ENCODE measurements around the gene TSPY4.
"Not testable (repeated sequence)": the region's sequence is repeated elsewhere in the genome, so short reads cannot be mapped to it uniquely, and the experiment has no call there.

Gene TSPY4, protein sequence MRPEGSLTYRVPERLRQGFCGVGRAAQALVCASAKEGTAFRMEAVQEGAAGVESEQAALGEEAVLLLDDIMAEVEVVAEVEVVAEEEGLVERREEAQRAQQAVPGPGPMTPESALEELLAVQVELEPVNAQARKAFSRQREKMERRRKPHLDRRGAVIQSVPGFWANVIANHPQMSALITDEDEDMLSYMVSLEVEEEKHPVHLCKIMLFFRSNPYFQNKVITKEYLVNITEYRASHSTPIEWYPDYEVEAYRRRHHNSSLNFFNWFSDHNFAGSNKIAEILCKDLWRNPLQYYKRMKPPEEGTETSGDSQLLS

DNA sequence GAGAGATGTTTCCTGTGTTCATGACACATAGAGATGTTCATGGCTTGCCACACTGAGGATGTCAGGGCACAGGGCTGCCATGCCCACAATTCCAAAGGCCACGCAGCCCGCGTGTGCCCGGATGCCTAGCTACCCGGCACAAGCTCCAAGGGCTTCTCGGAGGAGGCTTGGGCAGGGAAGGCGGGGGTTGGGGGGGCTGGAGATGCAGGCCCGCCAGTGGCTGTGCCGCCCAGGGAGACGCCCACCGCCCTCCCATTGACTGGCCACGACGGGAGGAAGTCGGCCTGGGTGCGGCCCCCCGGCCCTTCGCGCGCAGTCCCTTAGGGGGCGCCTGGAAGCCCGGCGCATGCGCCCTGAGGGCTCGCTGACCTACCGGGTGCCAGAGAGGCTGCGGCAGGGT, at the start of gene TSPY4:
TSPY4 (plus strand) TSS at position 301 of the 400 bp plus-strand sequence; CDS start at position 347, 46 bp downstream.
- not testable (repeated sequence) for DNase-seq (ENCODE audit: low spot score)

DNA sequence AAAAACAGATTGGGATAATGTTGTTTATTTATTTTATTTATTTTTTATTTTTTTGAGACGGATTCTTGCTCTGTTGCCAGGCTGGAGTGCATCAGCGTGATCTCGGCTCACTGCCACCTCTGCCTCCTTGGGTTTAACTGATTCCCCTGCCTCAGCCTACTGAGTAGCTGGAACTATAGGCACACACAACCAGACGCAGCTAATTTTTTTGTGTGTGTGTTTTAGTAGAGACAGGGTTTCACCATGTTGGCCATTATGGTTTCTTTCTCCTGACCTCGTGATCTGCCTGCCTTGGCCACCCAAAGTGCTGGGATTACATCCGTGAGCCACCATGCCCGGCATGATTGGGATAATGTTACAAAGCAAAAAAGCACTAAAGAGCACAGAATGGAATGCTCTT, 16.3 kb upstream of the TSPY4 start:
- DNase-seq (ENCODE audit: low spot score): no peak

DNA sequence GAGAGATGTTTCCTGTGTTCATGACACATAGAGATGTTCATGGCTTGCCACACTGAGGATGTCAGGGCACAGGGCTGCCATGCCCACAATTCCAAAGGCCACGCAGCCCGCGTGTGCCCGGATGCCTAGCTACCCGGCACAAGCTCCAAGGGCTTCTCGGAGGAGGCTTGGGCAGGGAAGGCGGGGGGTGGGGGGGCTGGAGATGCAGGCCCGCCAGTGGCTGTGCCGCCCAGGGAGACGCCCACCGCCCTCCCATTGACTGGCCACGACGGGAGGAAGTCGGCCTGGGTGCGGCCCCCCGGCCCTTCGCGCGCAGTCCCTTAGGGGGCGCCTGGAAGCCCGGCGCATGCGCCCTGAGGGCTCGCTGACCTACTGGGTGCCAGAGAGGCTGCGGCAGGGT, 20.2 kb downstream of the TSPY4 start, which contains the start of gene TSPY8:
TSPY8 (plus strand) TSS at position 301 of the 400 bp plus-strand sequence; CDS start at position 347, 46 bp downstream.
- not testable (repeated sequence) for DNase-seq (ENCODE audit: low spot score)

Measured in hematopoietic multipotent progenitor cell treated with erythropoietin and hydrocortisone succinate and interleukin-3 and kit ligand, for 15 days (in vitro differentiated cells).